Muscle of arm (tissue), 12 donors: ENCODE results near the gene FHOD3. TPM values are rescaled to one million over a fixed set of nuclear protein-coding genes. Genes with fewer than 3 reads are reported as not detected.

Experiments
- DNase-seq: peaks from one replicate; pipeline ENCODE4 v3.0.0-alpha.2; 2013
- polyA plus RNA-seq, 12 donors: library from polyadenylated mRNA; unstranded; fragments of 120-200 nt; gene quantifications; one replicate each; pipeline ENCODE4 v1.2.1, GENCODE V29; 2013; ENCODE audit not compliant: insufficient read length in 12 of 12

Gene FHOD3
- polyA plus RNA-seq, 12 donors: 25.5 to 44.0 (median 34.7) TPM; not detected in 1

GRCh38 chr18:36625386-36625785, 327.9 kb downstream of the FHOD3 start:
- no peak for DNase-seq

DNA sequence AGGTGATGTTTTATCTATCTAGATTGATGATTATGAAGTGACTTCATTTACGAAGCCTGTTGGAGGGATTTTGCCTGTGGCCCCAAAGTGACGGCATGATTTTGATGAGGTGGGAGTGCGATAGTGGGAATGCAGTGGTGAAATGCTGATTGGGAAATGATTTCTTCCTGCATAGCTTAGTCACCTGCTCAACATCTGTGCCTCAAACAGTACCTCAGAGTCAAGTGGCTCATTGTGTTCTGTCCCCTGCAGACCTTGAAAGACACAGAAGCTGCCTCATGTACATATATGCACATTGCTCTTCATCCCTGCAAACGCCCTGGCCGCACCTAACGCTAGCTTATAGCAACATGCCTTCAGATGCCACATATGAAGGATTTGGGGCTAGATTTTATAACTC, 330.1 kb downstream of the FHOD3 start:
- no peak for DNase-seq

DNA sequence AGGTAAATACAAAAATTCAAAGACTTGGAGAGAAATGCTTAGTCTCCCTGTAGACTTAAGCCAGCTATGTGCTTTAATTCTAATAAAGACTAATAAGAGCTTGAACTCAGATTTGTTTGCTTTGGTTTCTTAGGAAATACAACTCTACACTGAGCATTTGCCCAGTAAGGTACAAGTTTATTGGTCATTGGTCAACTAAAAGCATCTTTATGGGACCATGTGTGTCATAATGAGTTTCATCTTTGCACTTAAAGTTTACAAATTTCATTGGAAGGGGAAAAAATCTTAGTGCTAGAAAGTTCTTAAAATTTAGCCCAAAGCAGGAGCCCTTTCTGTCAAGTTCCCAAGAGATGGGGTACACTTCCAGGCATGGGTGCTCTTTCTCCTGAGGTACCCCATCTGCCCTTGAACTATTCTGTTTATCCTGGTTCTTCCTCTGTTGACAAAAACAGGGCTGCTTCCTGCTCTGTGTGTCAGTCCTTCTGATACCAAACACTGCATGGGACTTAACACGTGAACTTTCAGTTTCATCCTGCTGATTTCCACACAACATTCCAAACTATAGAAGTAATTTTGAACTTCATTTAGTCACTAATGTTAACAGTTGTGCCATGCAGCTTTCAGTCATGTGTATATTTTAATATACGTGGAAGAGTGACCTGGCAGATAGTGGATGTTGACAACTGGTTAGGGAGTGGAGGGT, 331.1 kb downstream of the FHOD3 start:
- no peak for DNase-seq

DNA sequence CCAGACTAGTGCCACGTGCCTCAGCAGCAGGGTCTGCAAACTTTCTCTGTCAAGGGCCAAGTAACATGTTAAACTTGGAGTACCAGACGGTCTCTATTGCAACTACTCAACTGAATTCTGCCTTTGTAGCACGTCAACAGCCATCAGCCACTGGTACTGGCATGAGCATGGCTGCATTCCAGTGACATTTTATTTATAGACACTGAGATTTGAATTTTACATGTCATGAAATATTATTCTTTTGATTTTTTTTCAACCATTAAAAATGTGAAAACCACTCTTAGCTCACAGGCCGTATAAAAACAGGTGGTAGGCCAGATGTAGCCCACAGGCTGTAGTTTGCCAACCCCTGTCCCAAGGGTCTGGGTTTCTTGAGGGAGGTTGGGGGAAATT, 331.6 kb downstream of the FHOD3 start:
- no peak for DNase-seq

GRCh38 chr18:36629836-36630235, 332.3 kb downstream of the FHOD3 start:
- DNase-seq: no peak

DNA sequence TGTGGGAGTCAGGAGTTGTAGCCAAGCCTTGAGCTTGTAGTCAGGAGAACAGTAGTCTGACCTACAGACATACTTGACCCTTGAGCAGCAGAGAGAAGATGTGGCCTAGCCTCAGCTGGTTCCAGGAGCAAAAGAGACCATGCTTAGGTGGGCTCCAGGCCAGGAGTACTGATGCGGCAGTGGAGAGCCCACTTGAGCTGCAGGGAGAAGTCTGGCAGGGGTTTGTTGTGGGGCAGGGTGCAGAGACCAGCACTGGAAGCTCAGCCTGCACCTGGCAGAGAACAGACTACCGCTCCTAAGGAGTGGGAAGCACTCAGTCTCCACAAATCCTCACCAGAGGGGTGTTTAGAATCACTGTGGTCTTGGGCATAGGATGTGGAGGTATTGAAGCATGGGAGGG, 333.4 kb downstream of the FHOD3 start:
- DNase-seq: no peak

DNA sequence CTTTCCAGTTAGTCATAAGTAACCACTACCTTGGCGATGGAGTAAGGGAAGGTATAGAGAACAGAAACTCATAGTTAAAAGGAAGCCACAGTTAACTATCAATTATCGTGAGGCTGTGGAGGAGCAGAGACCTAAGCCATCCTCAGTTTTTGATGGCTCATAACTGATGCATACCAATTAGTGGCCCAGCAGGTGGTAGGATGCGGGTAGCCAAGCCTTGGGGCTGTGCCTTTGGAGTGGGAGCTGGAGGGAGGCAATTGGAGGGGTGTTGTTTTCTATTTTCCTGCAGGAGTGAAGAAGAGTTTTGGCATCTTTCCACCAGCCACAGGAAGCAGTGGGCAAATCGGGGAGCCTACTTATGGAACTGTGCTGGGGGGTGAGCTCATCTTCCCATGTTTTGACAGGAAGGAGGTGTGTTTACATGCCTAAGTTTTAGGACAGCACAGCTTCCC, 336.5 kb downstream of the FHOD3 start:
- DNase-seq: no peak

GRCh38 chr18:36634573-36635216, 337.2 kb downstream of the FHOD3 start:
- no peak for DNase-seq

GRCh38 chr18:36635414-36636096, 338.0 kb downstream of the FHOD3 start:
- DNase-seq: no peak

DNA sequence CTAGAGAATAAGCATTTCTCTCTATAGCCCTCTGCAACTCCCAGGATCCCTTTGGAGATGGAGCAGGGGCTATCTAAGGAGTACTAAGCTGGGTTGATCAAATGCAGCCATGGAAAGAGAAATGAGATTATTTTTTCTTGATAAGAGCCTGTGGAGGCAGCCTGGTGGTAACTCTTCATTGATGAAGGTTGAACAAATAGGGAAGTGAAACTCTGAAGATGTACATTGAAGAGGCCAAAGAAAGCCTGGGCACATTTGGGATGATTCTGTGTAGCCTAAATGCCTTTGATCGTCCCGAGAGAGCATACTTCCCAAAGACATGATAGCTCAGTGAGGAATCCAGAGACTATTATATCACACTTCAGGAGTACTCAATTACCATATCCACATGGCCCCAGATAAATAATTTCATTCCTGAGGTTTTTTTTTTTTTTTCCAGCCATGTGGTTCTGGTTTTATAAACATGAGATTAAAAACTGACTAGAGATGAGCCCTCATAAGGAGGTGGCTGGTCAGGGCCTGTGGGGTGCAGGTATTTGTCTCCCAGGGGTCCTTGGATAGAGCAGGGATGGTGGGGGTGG, 338.8 kb downstream of the FHOD3 start:
- no peak for DNase-seq

- DNase-seq: no peak
These were observed 340.7 kb downstream of the FHOD3 start for GRCh38 chr18:36638224-36638623.

DNA sequence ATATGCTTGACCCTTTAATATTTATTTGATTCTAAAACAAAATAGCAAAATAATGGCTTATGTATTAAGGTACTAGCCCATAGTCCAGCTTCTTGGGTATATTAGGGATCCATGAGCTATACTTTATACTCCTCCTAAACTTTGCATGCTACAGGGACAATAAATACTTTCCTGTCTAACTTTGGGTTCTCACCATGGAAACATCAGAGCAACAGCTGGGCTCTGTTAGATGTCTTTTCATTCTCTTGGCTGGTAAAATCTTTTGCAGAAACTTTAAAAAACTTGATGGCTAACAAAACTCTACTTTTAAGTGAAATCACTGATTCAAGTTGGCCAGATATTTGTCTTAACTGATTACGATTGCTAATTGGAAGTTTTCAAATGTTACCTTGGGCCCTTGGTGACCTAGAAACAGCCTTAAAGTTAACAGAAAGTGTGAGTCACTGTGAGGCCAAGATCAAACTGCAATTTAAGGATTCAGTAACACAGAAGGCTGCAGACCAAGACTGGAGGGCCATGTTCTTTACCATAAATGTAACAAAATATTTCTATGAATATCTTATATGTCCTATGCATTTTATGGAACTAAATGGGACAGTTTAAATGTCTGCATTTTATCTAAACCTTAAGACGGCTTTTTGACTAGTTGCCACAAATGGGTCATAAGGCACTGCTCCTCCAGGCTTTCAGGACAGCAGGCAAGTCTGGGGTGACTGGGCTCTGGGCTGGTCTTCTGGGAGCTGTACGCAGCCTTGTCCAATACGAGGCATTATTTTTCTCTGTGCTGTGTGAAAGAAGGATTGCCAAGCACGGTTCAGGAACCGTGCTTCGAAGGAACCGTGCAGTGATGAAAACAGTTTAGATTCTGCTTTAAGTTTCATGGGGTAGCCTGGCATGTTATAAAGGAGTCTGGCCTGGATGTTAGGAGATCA, 342.8 kb downstream of the FHOD3 start:
- peak; percentile 15 for DNase-seq

DNA sequence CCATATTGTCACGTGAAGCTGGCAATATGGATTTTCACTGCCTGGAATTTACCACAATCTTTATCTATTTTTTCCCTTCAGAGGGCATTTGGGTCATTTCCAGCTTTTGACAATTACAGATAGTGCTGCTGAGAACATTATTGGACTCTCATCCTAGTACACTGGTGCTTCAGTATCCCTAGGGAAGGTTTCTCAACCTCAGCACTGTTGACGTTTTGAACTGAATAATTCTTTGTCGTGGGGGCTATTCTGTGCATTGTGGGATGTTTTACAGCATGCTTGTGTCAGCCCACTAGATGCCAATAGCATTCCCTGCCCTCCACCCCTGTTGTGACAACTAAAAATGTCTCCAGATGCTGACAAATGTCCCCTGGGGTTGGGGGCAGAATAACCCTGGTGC, 345.5 kb downstream of the FHOD3 start:
- no peak for DNase-seq

- no peak for DNase-seq
These were observed 351.3 kb downstream of the FHOD3 start for GRCh38 chr18:36648803-36649202.

DNA sequence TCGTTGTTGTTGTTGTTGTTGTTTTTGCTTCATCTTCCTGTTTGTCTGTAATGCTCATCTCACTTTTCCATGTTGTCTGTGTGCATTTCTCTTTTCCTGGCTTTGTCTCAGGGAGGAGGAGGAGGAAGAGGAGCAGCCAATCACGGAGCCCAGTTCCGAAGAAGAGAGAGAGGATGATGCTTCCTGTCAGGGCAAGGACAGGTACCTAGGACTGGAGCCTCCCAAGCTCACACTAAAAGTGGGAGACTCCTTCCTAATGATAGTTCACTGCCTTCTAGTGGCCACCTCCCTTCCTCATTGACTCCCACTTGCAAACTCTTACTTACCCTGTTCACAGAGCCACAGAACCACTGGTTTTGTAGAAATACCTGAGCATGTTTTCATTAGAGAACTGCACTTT, 351.7 kb downstream of the FHOD3 start:
- no peak for DNase-seq

DNA sequence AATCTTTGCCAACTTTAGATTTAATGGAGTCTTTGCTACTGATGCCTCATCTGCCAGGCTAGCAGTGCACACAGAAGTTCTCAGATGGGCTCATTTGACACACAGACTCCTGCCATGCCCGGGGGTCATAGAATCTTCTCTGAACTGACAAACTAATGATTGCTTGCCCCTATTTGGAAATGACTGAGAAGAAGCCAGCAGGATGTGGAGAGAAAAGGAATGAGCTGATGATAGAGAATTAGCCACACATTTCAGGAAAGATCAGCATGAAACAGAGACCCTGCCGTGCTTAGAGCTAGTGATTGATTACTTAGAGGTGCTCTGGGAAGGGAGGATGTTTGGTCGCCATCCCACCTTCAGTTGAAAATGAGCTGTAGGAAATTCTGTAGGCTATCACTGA, 352.8 kb downstream of the FHOD3 start:
- DNase-seq: no peak

DNA sequence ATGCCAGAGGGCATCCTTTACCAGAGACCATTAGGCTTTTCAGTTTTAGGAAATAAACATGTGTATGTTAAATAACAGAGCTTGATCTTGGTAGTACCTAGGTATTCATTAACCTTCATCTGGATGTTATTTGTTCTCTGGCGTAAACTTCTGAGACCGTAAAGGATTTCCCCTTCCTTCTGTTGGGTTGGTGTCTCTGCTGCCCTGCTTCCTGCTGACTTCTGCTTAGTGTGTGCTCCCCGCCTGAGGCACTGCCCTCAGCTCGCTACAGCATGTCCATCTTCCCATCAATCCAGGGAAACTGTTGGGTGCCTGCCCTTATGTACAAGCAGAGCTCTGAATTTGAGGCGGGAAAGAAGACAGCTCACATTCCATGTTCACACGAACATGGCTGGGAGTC, 353.4 kb downstream of the FHOD3 start:
- DNase-seq: no peak

- DNase-seq: no peak
These were observed 355.0 kb downstream of the FHOD3 start for GRCh38 chr18:36652503-36652902.

GRCh38 chr18:36653141-36653869, 355.8 kb downstream of the FHOD3 start:
- no peak for DNase-seq

DNA sequence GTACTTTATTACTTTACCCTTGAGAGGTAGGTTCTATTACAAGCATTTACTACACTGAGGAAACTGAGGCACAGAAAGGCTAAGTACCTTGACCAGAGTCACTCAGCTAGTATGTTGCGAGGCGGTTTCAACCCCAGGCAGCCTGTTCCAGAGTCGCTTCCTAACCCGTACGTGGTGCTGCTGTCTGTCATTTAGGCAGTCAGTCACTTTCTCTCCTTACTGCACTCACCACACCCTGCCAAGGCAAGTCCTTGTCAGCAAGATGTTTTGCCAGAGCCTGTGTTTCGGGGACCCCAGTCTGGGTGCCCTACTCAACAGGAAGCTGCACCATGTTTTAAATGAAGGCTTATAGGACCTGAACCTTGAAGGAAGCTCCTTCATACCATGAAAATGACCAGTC, 356.4 kb downstream of the FHOD3 start:
- DNase-seq: no peak

DNA sequence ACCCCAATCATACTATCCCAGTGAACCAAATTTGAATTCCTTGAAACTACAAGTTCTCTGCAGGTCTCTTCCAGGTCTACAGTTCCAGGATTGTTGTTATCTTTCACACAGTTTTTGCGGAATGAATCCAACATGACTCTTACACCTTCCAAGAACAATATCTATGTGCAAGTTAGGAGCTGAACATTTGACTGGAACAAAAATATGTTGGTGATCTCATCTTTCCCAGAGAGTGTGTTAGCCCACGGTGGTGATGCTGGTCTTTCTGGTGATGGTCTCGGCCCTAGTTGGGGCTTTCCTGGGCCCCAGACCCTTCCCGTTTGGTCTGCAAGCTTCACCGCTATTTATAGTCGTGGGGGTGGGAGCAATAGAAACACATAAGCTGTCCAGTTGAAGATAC, 357.6 kb downstream of the FHOD3 start:
- no peak for DNase-seq
